ENCODE results near the gene RAB13.
A peak's percentile ranks its signal among the peaks of the same experiment; 100 is the strongest.

GRCh38 chr1:153977250-153978240 is 8.6 kb downstream of the RAB13 start, which contains the start of gene JTB:
- TF ChIP-seq CEBPB (IDR thresholded peaks at IDR 0.05) (no peak), REST (IDR thresholded peaks at IDR 0.05; ENCODE audit: low read depth) (no peak), EGR1 (IDR thresholded peaks at IDR 0.05) (no peak), TCF12 (IDR thresholded peaks at IDR 0.05; ENCODE audit: low read depth) (no peak), YY1 (IDR thresholded peaks at IDR 0.05; ENCODE audit: low read depth) (peak; percentile 93), TAF1 (IDR thresholded peaks at IDR 0.05; ENCODE audit: low read depth) (peak; percentile 89), FOXM1 (IDR thresholded peaks at IDR 0.05; ENCODE audit: borderline replicate concordance, low read depth) (no peak), USF1 (IDR thresholded peaks at IDR 0.05) (0 out of 2 replicates have a peak, but pooled peaks have one; percentile 10), CREB1 (IDR thresholded peaks at IDR 0.05; ENCODE audit: low read depth) (no peak), EP300 (IDR thresholded peaks at IDR 0.05; ENCODE audit: borderline replicate concordance) (no peak), TEAD4 (IDR thresholded peaks at IDR 0.05) (no peak)
